H9 (cell line): ENCODE data around the gene RPL22. TPM values are rescaled to one million over a fixed set of nuclear protein-coding genes. Genes with fewer than 3 reads are reported as not detected.

Experiments
- DNase-seq: peaks from one replicate; pipeline ENCODE4 v3.0.0-alpha.2; 2017
- H2AFZ ChIP-seq: one replicate; pipeline ENCODE4 v1.6.1; 2013; ENCODE audit warnings: mild to moderate bottlenecking, low read length, control low read depth, moderate library complexity
- H2AK5ac ChIP-seq: 2 replicates; pipeline ENCODE4 v1.6.1; 2013; ENCODE audit warnings: low read length, control low read depth, mixed read lengths; ENCODE audit not compliant: insufficient read length
- H2BK120ac ChIP-seq: one replicate; pipeline ENCODE4 v1.6.1; 2013; ENCODE audit warnings: low read depth, mild to moderate bottlenecking, low read length, control low read depth, inconsistent platforms; ENCODE audit not compliant: poor library complexity, severe bottlenecking
- H2BK12ac ChIP-seq: 2 replicates; pipeline ENCODE4 v1.6.1; 2013; ENCODE audit warnings: low read length, control low read depth, mixed read lengths, low read depth; ENCODE audit not compliant: insufficient read length
- H2BK15ac ChIP-seq: 2 replicates; pipeline ENCODE4 v1.6.1; 2013; ENCODE audit warnings: low read depth, low read length, control low read depth
- H2BK20ac ChIP-seq: one replicate; pipeline ENCODE4 v1.6.1; 2013; ENCODE audit warnings: low read depth, mild to moderate bottlenecking, low read length, control low read depth, inconsistent platforms; ENCODE audit not compliant: poor library complexity, severe bottlenecking
- H2BK5ac ChIP-seq: 2 replicates; pipeline ENCODE4 v1.6.1; 2013; ENCODE audit warnings: low read length, control low read depth, mixed read lengths; ENCODE audit not compliant: insufficient read length
- H3K14ac ChIP-seq: 2 replicates; pipeline ENCODE4 v1.6.1; 2013; ENCODE audit warnings: low read length, control low read depth; ENCODE audit not compliant: insufficient read depth
- H3K18ac ChIP-seq: 2 replicates; pipeline ENCODE4 v1.6.1; 2013; ENCODE audit warnings: low read depth, mild to moderate bottlenecking, mixed read lengths, low read length, control low read depth; ENCODE audit not compliant: insufficient read length
- H3K23ac ChIP-seq: 2 replicates; pipeline ENCODE4 v1.6.1; 2013; ENCODE audit warnings: low read length, control low read depth, mixed read lengths, low read depth; ENCODE audit not compliant: insufficient read length
- H3K23me2 ChIP-seq: 2 replicates; pipeline ENCODE4 v1.6.1; 2013; ENCODE audit warnings: low read depth, mild to moderate bottlenecking, mixed read lengths, low read length, control low read depth; ENCODE audit not compliant: insufficient read length, poor library complexity, severe bottlenecking
- H3K27ac ChIP-seq: 2 replicates; pipeline ENCODE4 v1.5.1; 2013; ENCODE audit warnings: low read length, control low read depth, mixed read lengths, low read depth; ENCODE audit not compliant: insufficient read length
- H3K27me3 ChIP-seq: 2 replicates; pipeline ENCODE4 v1.6.1; 2013; ENCODE audit warnings: low read length, control low read depth, inconsistent platforms; ENCODE audit not compliant: insufficient read depth
- H3K4ac ChIP-seq: 2 replicates; pipeline ENCODE4 v1.6.1; 2013; ENCODE audit warnings: low read depth, mild to moderate bottlenecking, control low read depth, inconsistent platforms, low read length, moderate library complexity
- H3K4me1 ChIP-seq: 2 replicates; pipeline ENCODE4 v1.6.1; 2013; ENCODE audit warnings: low read length, control low read depth, inconsistent platforms; ENCODE audit not compliant: insufficient read depth
- H3K4me2 ChIP-seq: 2 replicates; pipeline ENCODE4 v1.6.1; 2013; ENCODE audit warnings: low read length, control low read depth, mixed read lengths; ENCODE audit not compliant: insufficient read length, insufficient read depth
- H3K56ac ChIP-seq: 2 replicates; pipeline ENCODE4 v1.6.1; 2013; ENCODE audit warnings: low read depth, mild to moderate bottlenecking, mixed read lengths, low read length, control low read depth; ENCODE audit not compliant: insufficient read length
- H3K79me1 ChIP-seq: 2 replicates; pipeline ENCODE4 v1.6.1; 2013; ENCODE audit warnings: low read depth, mild to moderate bottlenecking, moderate library complexity, low read length, control low read depth, inconsistent platforms; ENCODE audit not compliant: insufficient read depth, poor library complexity, severe bottlenecking
- H3K79me2 ChIP-seq: 2 replicates; pipeline ENCODE4 v1.6.1; 2013; ENCODE audit warnings: low read length, control low read depth, inconsistent platforms; ENCODE audit not compliant: insufficient read depth
- H3K9ac ChIP-seq: 2 replicates; pipeline ENCODE4 v1.6.1; 2013; ENCODE audit warnings: low read length, control low read depth, mixed read lengths; ENCODE audit not compliant: insufficient read length; ENCODE audit errors: extremely low read depth
- H3K9me3 ChIP-seq: one replicate; pipeline ENCODE4 v1.6.1; 2013; ENCODE audit warnings: low read depth, low read length, inconsistent platforms; ENCODE audit not compliant: control insufficient read depth
- H3T11ph ChIP-seq: one replicate; pipeline ENCODE4 v1.6.1; 2013; ENCODE audit warnings: mild to moderate bottlenecking, low read length, control low read depth, inconsistent platforms
- H4K20me1 ChIP-seq: one replicate; pipeline ENCODE4 v1.6.1; 2013; ENCODE audit not compliant: control insufficient read depth, insufficient read length, insufficient read depth
- H4K5ac ChIP-seq: 2 replicates; pipeline ENCODE4 v1.6.1; 2013; ENCODE audit warnings: low read depth, mild to moderate bottlenecking, mixed read lengths, low read length, control low read depth; ENCODE audit not compliant: insufficient read length
- H4K8ac ChIP-seq: replicated peaks from 2 replicates; pipeline ENCODE4 v1.6.1; 2013; ENCODE audit warnings: low read length, control low read depth, mixed read lengths, low read depth; ENCODE audit not compliant: insufficient read length
- H4K91ac ChIP-seq: 2 replicates; pipeline ENCODE4 v1.6.1; 2013; ENCODE audit warnings: low read depth, mild to moderate bottlenecking, moderate library complexity, mixed read lengths, low read length, control low read depth; ENCODE audit not compliant: insufficient read length
- H3K27ac Mint-ChIP-seq, 3 experiments: 2 replicates in 2 of 3; 3 replicates in 1 of 3; pipeline ENCODE4 v1.8.0; 2020 to 2021; ENCODE audit warnings: mixed read lengths in 3 of 3, mild to moderate bottlenecking in 1 of 3, moderate library complexity in 1 of 3
- H3K27me3 Mint-ChIP-seq: 2 replicates; pipeline ENCODE4 v1.8.0; 2021; ENCODE audit warnings: low read depth, mild to moderate bottlenecking, moderate library complexity, mixed read lengths
- H3K36me3 Mint-ChIP-seq, 3 experiments: 2 replicates in 2 of 3; 3 replicates in 1 of 3; pipeline ENCODE4 v1.8.0; 2020 to 2021; ENCODE audit warnings: low read depth in 3 of 3, mixed read lengths in 3 of 3; ENCODE audit not compliant: insufficient read depth in 1 of 3
- H3K4me1 Mint-ChIP-seq, 2 experiments: 2 replicates each; pipeline ENCODE4 v1.8.0; 2020; ENCODE audit warnings: mixed read lengths in 2 of 2
- H3K4me3 Mint-ChIP-seq, 2 experiments: 2 replicates in 1 of 2; 3 replicates in 1 of 2; pipeline ENCODE4 v1.8.0; 2020 to 2021; ENCODE audit warnings: mild to moderate bottlenecking in 2 of 2, mixed read lengths in 2 of 2, moderate library complexity in 1 of 2
- H3K9me3 Mint-ChIP-seq, 2 experiments: 2 replicates in 1 of 2; 3 replicates in 1 of 2; pipeline ENCODE4 v1.8.0; 2020; ENCODE audit warnings: mild to moderate bottlenecking in 2 of 2, mixed read lengths in 2 of 2, moderate library complexity in 1 of 2
- CTCF ChIP-seq: fragments of 200-600 bp; sonication (generic); conservative IDR thresholded peaks from 3 replicates; pipeline ENCODE4 v1.8.0; 2021; ENCODE audit warnings: antibody characterized with exemption, mild to moderate bottlenecking
- WGBS: extraction: QIAGEN DNeasy Blood & Tissue Kit; methylation state at CpG from one replicate; pipeline ENCODE4 v1.1.7; 2013; ENCODE audit warnings: missing lambda C conversion rate, low lambda C conversion rate, mixed read lengths; ENCODE audit not compliant: insufficient read length; ENCODE audit errors: extremely low coverage; 5-methylcytosine and 5-hydroxymethylcytosine counted together
- total RNA-seq: library from RNA; stranded (reverse); gene quantifications from 2 replicates; pipeline ENCODE4 v1.2.1, GENCODE V29; 2021

The RPL22 gene
- total RNA-seq, 1 experiment from 2014 or later: 582 TPM

- H4K91ac ChIP-seq: no peak overlapping the region
- Mint-ChIP-seq H3K27me3 (peaks cover 6% of the 10 kb centered on the region), H3K36me3 (no peaks in the 10 kb centered on the region), H3K4me3 (no peak overlapping the region), H3K27ac (no peak overlapping the region), H3K4me1 (0 out of 4 replicates have a peak, but pooled peaks cover 0 to 2% of the 10 kb centered on the region in 2 experiments), H3K9me3 (no peaks in the 10 kb centered on the region)
- H3T11ph ChIP-seq: no peak overlapping the region
- no peaks in the 10 kb centered on the region for H3K79me1 ChIP-seq
- no peaks in the 10 kb centered on the region for H3K4me1 ChIP-seq
- no CpG with 5 or more reads among the region's 19 CpGs for WGBS
- no peak overlapping the region for H3K9ac ChIP-seq
- no peaks in the 10 kb centered on the region for H4K20me1 ChIP-seq
- H3K56ac ChIP-seq: no peak overlapping the region
- H2BK15ac ChIP-seq: no peak overlapping the region
- H3K9me3 ChIP-seq: no peaks in the 10 kb centered on the region
- no peak overlapping the region for H3K4ac ChIP-seq
- H3K14ac ChIP-seq: no peak overlapping the region; the same call in 1 of the 2 replicates
- no peak for DNase-seq
- no peak overlapping the region for H2BK12ac ChIP-seq
- H2AK5ac ChIP-seq: no peak overlapping the region
- no peak for TF ChIP-seq CTCF
- no peak overlapping the region for H2BK120ac ChIP-seq
- H4K8ac ChIP-seq: no peak overlapping the region
- H2BK20ac ChIP-seq: no peak overlapping the region
- no peak overlapping the region for H4K5ac ChIP-seq
- H3K27ac ChIP-seq: no peak overlapping the region
- no peaks in the 10 kb centered on the region for H3K23me2 ChIP-seq
- no peak overlapping the region for H2AFZ ChIP-seq
- H3K23ac ChIP-seq: no peak overlapping the region
- H2BK5ac ChIP-seq: no peak overlapping the region
- no peak overlapping the region for H3K4me2 ChIP-seq
- no peaks in the 10 kb centered on the region for H3K79me2 ChIP-seq
- H3K18ac ChIP-seq: no peak overlapping the region
- no peaks in the 10 kb centered on the region; the same call in 1 of the 2 replicates for H3K27me3 ChIP-seq
These were observed 28.6 kb downstream of the RPL22 start for GRCh38 chr1:6170742-6171201.
